ENCODE results near the gene PSMD9.

GRCh38 chr12:121966959-121967358, 78.4 kb downstream of the PSMD9 start:
- no peak for TF ChIP-seq ZNF274 (IDR thresholded peaks at IDR 0.05; ENCODE audit: low read depth, low read length)
- TF ChIP-seq YY1 (IDR thresholded peaks at IDR 0.05; ENCODE audit: insufficient read depth, insufficient read length), result no peak
- TF ChIP-seq SUZ12 (IDR thresholded peaks at IDR 0.05; ENCODE audit: extremely low read depth, insufficient read depth, insufficient read length), result no peak

Measured in NT2/D1 (cell line).